Esophagus (tissue), 2 donors: ENCODE results near the gene BARX2. TPM values are rescaled to one million over a fixed set of nuclear protein-coding genes. Genes with fewer than 3 reads are reported as not detected.

Source experiments
- H3K27ac ChIP-seq, 2 donors: one replicate each; pipeline ENCODE4 v1.5.1; 2013; ENCODE audit warnings: low read depth in 2 of 2, mild to moderate bottlenecking in 2 of 2, inconsistent platforms in 1 of 2, low read length in 1 of 2, moderate library complexity in 1 of 2
- H3K27me3 ChIP-seq, 2 donors: one replicate each; pipeline ENCODE4 v1.6.1; 2013; ENCODE audit warnings: low read length in 2 of 2, control low read depth in 1 of 2, mild to moderate bottlenecking in 1 of 2; ENCODE audit not compliant: insufficient read depth in 2 of 2, control insufficient read depth in 1 of 2
- H3K36me3 ChIP-seq, 2 donors: one replicate each; pipeline ENCODE4 v1.6.1; 2013; ENCODE audit warnings: low read length in 1 of 2; ENCODE audit not compliant: control insufficient read depth in 2 of 2, insufficient read depth in 2 of 2
- H3K4me1 ChIP-seq, 2 donors: one replicate each; pipeline ENCODE4 v1.6.1; 2013; ENCODE audit warnings: low read length in 1 of 2; ENCODE audit not compliant: control insufficient read depth in 2 of 2, insufficient read depth in 2 of 2
- H3K4me3 ChIP-seq, 2 donors: one replicate each; pipeline ENCODE4 v1.5.1; 2013; ENCODE audit warnings: low read length in 2 of 2, mild to moderate bottlenecking in 2 of 2, low read depth in 1 of 2, moderate library complexity in 1 of 2
- H3K9me3 ChIP-seq, 2 donors: one replicate each; pipeline ENCODE4 v1.6.1; 2013; ENCODE audit warnings: mild to moderate bottlenecking in 2 of 2, low read depth in 1 of 2, low read length in 1 of 2, moderate library complexity in 1 of 2; ENCODE audit not compliant: control insufficient read depth in 2 of 2, insufficient read depth in 1 of 2
- WGBS, 2 donors: extraction: QIAGEN DNeasy Blood & Tissue Kit; methylation state at CpG; one replicate each; pipeline ENCODE4 v1.1.7; 2013; 5-methylcytosine and 5-hydroxymethylcytosine counted together
- polyA plus RNA-seq, 2 donors: library from polyadenylated mRNA; stranded (reverse); fragments of 200-250 nt; gene quantifications; one replicate each; pipeline ENCODE4 v1.2.3, GENCODE V29; 2013
- donor health status: healthy with polysubstance abuse.
- donor health status: Bipolar disorder and iron deficiency.

The BARX2 gene
- polyA plus RNA-seq, 2 donors: 85.2 to 102 TPM

DNA sequence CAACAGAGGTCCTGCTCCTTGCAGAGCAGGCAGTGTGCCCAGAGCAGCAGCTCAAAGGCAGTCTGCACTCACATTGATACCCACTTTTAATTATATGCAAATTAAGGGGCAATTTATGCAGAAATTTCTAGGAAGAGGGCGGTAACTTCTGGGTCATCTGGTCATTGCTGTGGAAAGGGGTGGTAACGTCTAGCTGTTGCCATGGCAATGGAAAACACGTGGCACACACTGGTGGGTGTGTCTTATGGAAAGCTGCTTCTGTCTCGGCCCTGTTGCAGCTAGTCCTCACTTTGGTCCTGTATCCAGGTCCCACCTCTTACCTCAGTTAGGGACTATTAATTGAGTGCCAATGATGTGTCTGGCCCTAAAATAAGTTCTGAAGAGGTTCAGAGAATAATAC lies 36.8 kb downstream of the BARX2 start:
- no peak overlapping the region for H3K4me3 ChIP-seq
- no peak overlapping the region for H3K27ac ChIP-seq
- H3K4me1 ChIP-seq: peaks cover 0 to 4% of the 10 kb centered on the region in 2 donors
- 53% methylated on average over 4 of the region's 4 CpGs for WGBS, 2 donors
- H3K27me3 ChIP-seq: no peaks in the 10 kb centered on the region
- H3K9me3 ChIP-seq: no peaks in the 10 kb centered on the region
- peaks cover 0 to 2% of the 10 kb centered on the region in 2 donors for H3K36me3 ChIP-seq

DNA sequence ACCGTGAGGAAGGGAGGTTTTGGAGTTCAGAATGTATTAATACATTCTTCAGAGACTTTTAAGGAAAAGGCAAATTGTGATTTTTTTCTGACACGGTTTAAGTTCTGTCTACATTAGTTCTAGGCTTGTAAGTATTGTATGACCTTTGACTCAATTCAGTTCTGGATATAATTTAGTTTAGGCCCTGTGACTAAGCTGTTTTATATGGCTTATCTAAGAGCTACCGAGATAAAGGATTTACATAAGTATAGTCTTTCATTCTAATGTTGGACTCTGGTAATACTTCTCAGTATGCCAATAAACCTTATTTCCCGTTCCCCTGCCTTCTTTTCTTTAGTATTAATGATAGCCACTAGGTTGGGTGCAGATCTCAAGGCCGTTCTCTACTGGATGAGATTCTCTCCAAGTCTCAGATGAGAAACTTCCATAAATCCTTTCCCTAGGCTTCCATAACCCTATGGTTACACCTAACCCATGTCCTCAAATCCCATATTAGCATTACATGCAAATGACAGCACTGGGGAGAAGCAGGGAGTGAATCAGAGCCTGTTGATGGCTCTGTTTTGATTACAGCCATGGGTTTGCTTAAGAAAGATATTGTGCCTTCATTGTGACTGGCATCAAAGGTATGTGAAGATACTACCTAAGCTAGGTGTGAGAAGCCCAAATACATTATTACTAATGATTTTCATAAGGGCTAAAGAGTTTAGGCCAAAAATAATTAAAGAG lies 38.7 kb downstream of the BARX2 start:
- Histone ChIP-seq H3K27me3 (no peaks in the 10 kb centered on the region), H3K9me3 (no peaks in the 10 kb centered on the region), H3K36me3 (peaks cover 0 to 5% of the 10 kb centered on the region in 2 donors), H3K4me1 (peaks cover 0 to 4% of the 10 kb centered on the region in 2 donors), H3K27ac (no peak overlapping the region), H3K4me3 (no peak overlapping the region)
- WGBS, 2 donors: 76 to 91% methylated on average over 5 of the region's 5 CpGs

DNA sequence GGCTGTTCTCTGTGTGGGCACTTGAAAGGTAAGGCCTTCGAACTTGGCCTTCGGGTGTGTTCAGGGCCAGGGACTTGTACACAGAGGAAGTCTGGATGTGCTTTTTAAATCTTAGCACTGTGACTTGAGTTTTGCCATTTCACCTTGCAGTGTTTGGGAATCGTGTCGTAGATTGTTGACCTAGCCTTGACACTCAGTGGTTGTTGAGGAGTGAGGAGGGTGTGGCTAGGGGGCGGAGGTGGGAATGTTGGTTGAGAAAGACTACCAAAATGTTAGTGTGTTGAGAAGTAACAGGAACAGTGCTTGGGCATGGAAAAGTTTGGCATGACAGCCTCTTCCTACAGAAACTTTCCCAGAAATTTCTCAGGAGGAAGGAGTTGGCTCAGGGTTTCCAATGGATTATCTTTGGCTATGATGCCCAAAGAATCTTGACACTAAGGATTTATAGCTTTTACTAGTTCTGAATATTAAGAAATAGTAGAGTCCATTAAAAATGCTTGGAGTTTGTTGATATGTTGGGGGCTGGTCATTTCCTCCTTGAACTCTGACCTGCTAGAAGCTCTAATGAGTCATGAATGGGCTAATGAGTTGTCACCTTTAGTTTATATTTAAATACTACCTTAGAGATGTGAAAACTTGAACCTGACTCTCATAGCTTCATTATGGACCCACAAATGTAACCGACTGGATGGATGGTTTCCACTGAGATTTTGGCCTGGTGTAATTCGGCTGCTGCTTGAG lies 40.6 kb downstream of the BARX2 start:
- WGBS, 2 donors: 83 to 87% methylated on average over 7 of the region's 7 CpGs
- Histone ChIP-seq H3K9me3 (no peaks in the 10 kb centered on the region), H3K27me3 (no peaks in the 10 kb centered on the region), H3K36me3 (peaks cover 0 to 5% of the 10 kb centered on the region in 2 donors), H3K4me1 (peaks cover 0 to 4% of the 10 kb centered on the region in 2 donors), H3K4me3 (no peak overlapping the region), H3K27ac (no peak overlapping the region)

DNA sequence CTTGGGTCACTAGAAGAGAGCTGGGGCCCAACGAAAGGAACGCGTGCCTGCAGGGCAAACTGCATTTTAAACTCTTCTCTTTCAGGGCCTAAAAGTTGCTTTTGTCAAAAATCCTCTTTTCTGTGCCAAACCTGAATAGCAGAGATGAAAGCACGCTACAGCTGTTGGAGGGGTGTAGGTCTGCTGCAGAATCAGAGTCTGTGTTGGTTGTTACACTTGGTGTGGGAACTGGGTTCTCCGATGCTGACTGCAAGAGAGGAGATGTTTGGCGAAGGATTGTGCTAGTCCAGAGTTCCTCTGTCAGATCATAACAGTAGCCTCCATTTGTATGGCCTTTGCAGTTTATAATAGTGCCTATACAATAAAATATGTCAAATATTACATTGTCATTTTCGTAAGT lies 41.8 kb downstream of the BARX2 start:
- WGBS, 2 donors: 85 to 90% methylated on average over 7 of the region's 7 CpGs
- H3K4me1 ChIP-seq: peaks cover 0 to 4% of the 10 kb centered on the region in 2 donors

DNA sequence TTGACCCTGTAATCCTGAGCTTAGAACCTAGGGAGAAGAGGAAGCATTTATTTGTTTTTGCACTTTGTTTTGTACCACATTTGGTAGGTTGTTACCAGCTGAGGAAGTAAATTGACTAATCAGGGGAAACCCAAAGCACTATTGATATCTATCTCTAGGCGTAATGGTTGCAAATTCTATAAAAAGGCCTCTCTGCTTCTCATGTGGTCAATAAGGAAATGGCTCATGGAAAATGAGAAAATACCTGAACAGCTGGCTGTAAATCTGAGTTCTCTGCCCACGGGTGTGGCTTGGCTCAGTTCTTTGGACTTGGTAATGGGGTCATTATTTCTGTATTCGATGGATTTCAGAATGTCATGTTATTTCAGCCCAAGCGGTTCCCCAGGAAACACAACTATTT lies 42.4 kb downstream of the BARX2 start:
- no peaks in the 10 kb centered on the region for H3K9me3 ChIP-seq
- peaks cover 0 to 2% of the 10 kb centered on the region in 2 donors for H3K4me1 ChIP-seq
- no peak overlapping the region for H3K4me3 ChIP-seq
- no peaks in the 10 kb centered on the region for H3K27me3 ChIP-seq
- H3K36me3 ChIP-seq: peaks cover 0 to 5% of the 10 kb centered on the region in 2 donors
- 45 to 51% methylated on average over 4 of the region's 4 CpGs for WGBS, 2 donors
- no peak overlapping the region for H3K27ac ChIP-seq

More for the DNA sequence above, 41.8 kb downstream of the BARX2 start:
- Histone ChIP-seq H3K9me3 (no peaks in the 10 kb centered on the region), H3K27ac (no peak overlapping the region), H3K36me3 (peaks cover 0 to 5% of the 10 kb centered on the region in 2 donors), H3K27me3 (no peaks in the 10 kb centered on the region), H3K4me3 (no peak overlapping the region)

DNA sequence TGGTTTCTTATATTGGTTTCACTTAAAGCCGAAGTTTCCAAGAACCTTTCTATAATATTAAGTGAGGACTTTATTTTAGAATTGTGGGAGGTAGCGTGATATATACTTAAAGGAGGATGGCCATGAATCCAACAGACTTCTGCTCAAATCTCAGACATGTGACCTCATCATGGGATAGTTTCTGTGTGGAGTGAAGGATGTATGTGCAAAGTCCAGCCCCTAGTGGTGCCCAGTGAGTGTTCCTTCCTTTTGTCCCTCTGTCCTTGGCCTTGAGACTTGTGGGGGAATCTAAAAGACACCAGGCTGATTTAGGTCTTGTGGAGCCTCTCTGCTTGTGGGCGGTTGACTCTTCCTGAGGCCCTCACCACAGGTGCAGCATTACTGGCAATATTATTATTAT lies 43.7 kb downstream of the BARX2 start:
- Histone ChIP-seq H3K4me1 (peaks cover 0 to 2% of the 10 kb centered on the region in 2 donors), H3K36me3 (peaks cover 0 to 3% of the 10 kb centered on the region in 2 donors), H3K27ac (no peak overlapping the region), H3K9me3 (no peaks in the 10 kb centered on the region), H3K4me3 (no peak overlapping the region), H3K27me3 (no peaks in the 10 kb centered on the region)
- WGBS, 2 donors: 95 to 96% methylated on average over 3 of the region's 3 CpGs

DNA sequence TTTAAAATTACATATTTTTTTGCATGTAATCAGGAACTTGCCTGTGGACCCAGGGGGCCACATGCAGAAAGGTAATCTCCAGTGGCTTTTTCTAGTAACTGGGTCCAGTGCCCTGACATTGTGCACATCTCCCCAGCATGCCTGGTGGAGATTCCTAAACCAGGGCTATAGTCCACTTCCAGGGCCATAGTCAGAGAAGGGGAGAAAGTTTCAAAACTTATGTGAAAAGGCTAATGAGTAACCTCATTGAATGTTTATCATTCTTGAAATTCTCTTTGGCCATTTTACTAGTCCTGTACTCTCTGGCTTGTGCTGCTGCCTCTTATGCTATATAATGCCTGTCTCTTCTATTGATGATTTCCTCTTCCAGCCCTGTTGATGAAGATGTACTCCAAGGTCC lies 47.8 kb downstream of the BARX2 start:
- Histone ChIP-seq H3K4me3 (no peak overlapping the region), H3K9me3 (no peaks in the 10 kb centered on the region)

DNA sequence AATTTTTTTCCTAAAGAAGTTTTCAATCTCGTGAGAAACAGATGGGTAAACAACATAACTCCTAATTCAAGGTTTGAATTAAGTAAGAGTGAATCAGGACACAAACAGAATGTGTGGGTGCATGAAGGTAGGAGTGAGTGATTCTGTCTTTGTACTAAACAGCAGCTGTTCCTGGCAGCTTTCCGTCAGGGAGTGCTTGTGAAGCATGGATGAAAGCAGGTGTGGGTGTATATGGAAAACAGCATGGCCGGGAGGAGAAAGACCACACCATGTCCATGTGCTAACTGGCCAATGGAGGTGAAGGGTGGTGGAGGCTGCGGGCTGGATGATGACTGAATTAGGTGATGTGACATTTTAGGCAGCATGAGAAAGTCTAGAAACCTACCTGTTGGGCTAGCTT lies 49.6 kb downstream of the BARX2 start:
- 56 to 65% methylated on average over 4 of the region's 4 CpGs for WGBS, 2 donors
- Histone ChIP-seq H3K27me3 (no peaks in the 10 kb centered on the region), H3K27ac (no peak overlapping the region), H3K4me1 (no peaks in the 10 kb centered on the region), H3K9me3 (no peaks in the 10 kb centered on the region), H3K4me3 (no peak overlapping the region), H3K36me3 (peaks cover 0 to 4% of the 10 kb centered on the region in 2 donors)

More for the DNA sequence above, 47.8 kb downstream of the BARX2 start:
- Histone ChIP-seq H3K36me3 (peaks cover 0 to 4% of the 10 kb centered on the region in 2 donors), H3K4me1 (peaks cover 0 to 2% of the 10 kb centered on the region in 2 donors), H3K27me3 (no peaks in the 10 kb centered on the region), H3K27ac (no peak overlapping the region)

DNA sequence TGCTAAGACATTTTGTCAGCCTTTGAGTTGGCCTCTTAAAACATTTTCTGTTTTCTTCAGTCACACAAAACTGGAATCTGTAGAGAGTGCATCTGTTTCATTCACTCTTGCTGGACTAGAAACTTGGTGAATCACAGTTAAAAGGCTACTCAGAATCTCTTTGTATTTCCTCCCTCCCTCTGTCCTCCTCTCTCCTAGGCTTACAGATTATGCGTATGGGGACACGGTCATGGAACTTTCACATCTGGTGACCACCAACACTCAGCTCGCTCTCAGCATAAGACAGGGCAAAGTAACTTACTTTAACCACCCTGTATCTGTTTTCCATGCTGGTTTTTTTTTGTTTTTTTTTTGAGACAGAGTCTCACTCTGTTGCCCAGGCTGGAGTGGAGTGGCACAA lies 50.4 kb downstream of the BARX2 start:
- 89 to 94% methylated on average over 3 of the region's 3 CpGs for WGBS, 2 donors
- H3K27ac ChIP-seq: no peak overlapping the region
- peaks cover 0 to 4% of the 10 kb centered on the region in 2 donors for H3K36me3 ChIP-seq
- H3K27me3 ChIP-seq: no peaks in the 10 kb centered on the region
- no peaks in the 10 kb centered on the region for H3K4me1 ChIP-seq
- H3K9me3 ChIP-seq: no peaks in the 10 kb centered on the region
- no peak overlapping the region for H3K4me3 ChIP-seq
